CD1c-positive myeloid dendritic cell (primary cell): ENCODE measurements around the gene SH3BP5L.

Experiments
- DNase-seq: peaks from one replicate; pipeline ENCODE4 v3.0.0-alpha.2; 2016; ENCODE audit errors: extremely low spot score

The SH3BP5L gene

GRCh38 chr1:248828845-248829244, 3.1 kb upstream of the SH3BP5L start:
- DNase-seq, result peak; percentile 77

- no peak for DNase-seq
Measured at GRCh38 chr1:248825573-248825908, 174 bp downstream of the SH3BP5L start.

GRCh38 chr1:248825136-248825535, 579 bp downstream of the SH3BP5L start:
- DNase-seq, result no peak

- no peak for DNase-seq
Measured at GRCh38 chr1:248824701-248825100, 1.0 kb downstream of the SH3BP5L start.

- DNase-seq, result no peak
Measured at GRCh38 chr1:248824301-248824700, 1.4 kb downstream of the SH3BP5L start.

GRCh38 chr1:248823517-248824001, 2.2 kb downstream of the SH3BP5L start:
- DNase-seq, result peak; percentile 48

- peak; percentile 79 for DNase-seq
Measured at GRCh38 chr1:248822148-248823032, 3.3 kb downstream of the SH3BP5L start.

- DNase-seq, result no peak
Measured at GRCh38 chr1:248821641-248822040, 4.1 kb downstream of the SH3BP5L start.

GRCh38 chr1:248821101-248821500, 4.6 kb downstream of the SH3BP5L start:
- DNase-seq, result no peak

- DNase-seq, result no peak
Measured at GRCh38 chr1:248820041-248820585, 5.6 kb downstream of the SH3BP5L start.

GRCh38 chr1:248818505-248819374, 7.0 kb downstream of the SH3BP5L start:
- no peak for DNase-seq

GRCh38 chr1:248817065-248817464, 8.7 kb downstream of the SH3BP5L start:
- peak; percentile 69 for DNase-seq

- DNase-seq, result no peak
Measured at GRCh38 chr1:248816042-248816851, 9.5 kb downstream of the SH3BP5L start.

GRCh38 chr1:248815407-248816034, 10.2 kb downstream of the SH3BP5L start:
- no peak for DNase-seq

- DNase-seq, result no peak
Measured at GRCh38 chr1:248814351-248814750, 11.4 kb downstream of the SH3BP5L start.

GRCh38 chr1:248813546-248813945, 12.2 kb downstream of the SH3BP5L start:
- DNase-seq, result no peak

GRCh38 chr1:248812736-248813425, 12.8 kb downstream of the SH3BP5L start:
- no peak for DNase-seq

GRCh38 chr1:248811514-248812490, 13.9 kb downstream of the SH3BP5L start:
- no peak for DNase-seq
